Frontal cortex (tissue), 4 donors: ENCODE measurements around the gene AGO3. TPM values are rescaled to one million over a fixed set of nuclear protein-coding genes. Genes with fewer than 3 reads are reported as not detected.
"Not testable (repeated sequence)": the region's sequence is repeated elsewhere in the genome, so short reads cannot be mapped to it uniquely, and the experiment has no call there.

Experiments used
- DNase-seq, 2 donors: peaks; one replicate each; pipeline ENCODE4 v3.0.0; 2012; ENCODE audit warnings: low spot score in 2 of 2
- FAIRE-seq: peaks from 2 replicates; lab custom pipeline; 2012; peaks lifted over from hg19 to GRCh38; lab: Jason Lieb, UNC
- total RNA-seq: library from RNA; depleted of rRNA; stranded (reverse); fragments of >200 nt; gene quantifications from one replicate; pipeline ENCODE4 v1.2.3, GENCODE V29; 2014
- donor health status: control.
- donor health status: control.
- donor health status: control.

AGO3 gene
- total RNA-seq, 1 donor from 2014 or later: 21.6 TPM

DNA sequence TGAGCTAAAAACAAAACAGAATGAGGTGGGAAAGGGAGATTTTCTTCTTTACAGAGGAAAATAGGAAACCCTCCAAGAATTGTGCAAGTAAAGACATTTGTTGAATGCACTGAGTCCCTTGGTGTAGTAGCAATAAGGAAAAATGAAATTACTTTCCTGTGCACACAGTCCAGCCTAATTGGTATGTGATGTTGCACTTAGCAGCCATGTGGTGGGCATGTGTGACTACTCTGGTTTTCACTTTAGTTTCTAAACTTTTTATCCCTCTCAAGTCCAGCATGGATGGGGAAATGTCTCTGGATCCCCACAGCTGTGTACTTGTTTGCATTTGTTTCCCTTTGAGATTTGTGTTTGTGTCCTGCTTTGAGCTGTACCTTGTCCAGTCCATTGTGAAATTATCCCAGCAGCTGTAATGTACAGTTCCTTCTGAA, 7.1 kb upstream of the AGO3 start:
- no peak for FAIRE-seq
- no peak for DNase-seq

DNA sequence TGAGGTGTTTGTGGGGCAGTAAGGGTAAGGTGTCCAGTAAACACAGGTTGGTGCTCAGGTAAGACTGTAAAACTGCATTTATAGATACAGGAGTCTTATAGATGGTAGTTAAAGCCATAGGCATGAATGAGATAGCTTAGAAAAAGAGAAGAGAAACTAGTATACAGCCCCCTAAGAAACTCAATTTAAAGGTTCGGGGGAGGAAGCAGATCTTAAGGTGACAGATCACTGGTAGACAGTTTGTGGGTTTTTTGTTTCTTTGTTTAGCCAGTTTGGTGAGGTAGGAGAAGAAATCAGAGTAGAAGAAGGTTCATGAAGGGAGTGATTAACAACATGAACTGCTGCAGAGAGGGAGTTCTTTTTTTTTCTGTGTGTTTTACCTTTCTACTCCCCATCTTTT, 6.1 kb upstream of the AGO3 start:
- DNase-seq: no peak
- no peak for FAIRE-seq

- DNase-seq (no peak), FAIRE-seq (no peak)
Observed at GRCh38 chr1:35925741-35926140, 5.2 kb upstream of the AGO3 start.

- FAIRE-seq (no peak), DNase-seq (no peak)
Observed at GRCh38 chr1:35927472-35927871, 3.4 kb upstream of the AGO3 start.

DNA sequence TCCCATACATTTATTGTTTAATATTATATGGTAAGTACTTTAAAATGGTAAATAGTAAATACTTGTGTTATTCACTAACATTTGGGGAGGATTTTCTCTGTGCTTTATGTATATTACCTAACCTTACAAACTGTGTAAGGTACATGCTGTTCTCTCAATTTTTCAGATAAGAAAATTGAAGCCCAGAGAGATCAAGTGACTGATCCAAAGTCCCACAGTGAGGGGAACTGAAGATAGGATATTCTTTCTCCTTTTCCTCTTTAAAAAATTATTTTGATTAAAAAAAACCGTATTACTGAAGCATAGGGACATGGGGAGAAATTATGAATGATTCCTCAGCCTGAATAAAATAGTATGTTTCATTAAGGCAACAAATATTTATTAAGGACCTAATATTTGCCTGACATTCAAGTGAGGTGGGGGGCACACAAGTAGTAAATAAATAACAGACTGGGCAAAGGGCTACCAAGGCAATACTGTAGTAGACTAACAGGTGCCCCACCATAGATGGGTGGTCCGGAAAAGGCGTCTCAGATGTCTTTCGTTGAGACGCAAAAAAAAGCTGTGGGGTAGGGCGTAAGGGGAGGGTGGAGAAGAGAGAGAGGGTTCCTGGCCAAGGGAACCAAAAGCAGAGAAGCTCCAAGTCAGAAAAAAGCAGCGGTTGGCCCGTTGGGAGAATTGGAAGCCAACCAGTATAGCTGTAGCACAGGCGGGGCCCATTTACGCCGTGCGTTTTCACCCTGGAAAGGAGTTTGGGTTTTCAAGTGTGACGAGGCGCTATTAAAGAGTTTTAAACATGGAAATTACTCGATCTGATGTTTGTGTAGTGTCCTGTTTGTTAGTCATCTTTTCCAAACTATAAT, 944 bp upstream of the AGO3 start:
- FAIRE-seq (no peak), DNase-seq (peak; percentile 39 to 44)

- no peak for FAIRE-seq
- DNase-seq: peak in 1 of 2 donors; percentile 24
Observed at GRCh38 chr1:35931446-35932157, 697 bp downstream of the AGO3 start.

- FAIRE-seq: no peak
- DNase-seq: no peak
Observed at GRCh38 chr1:35932158-35932636, 1.3 kb downstream of the AGO3 start.

DNA sequence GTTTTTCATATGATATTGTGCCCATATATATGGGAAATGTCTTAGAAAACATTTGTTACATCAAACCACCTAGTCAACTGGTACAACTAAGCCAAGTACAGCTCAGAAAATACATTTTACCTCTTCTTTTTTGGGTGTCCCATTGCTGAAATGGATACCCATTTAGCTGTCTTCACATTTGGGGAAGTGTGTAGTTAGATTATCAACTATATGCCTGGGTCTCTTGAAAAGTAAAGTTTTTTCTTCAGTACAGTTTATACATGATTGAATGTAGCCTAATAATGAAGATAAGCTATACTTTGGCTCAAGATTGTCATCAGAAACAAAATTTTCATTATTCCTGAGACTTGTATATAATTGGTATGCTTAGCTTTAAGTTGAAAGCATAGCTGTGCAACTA, 2.0 kb downstream of the AGO3 start:
- DNase-seq (no peak), FAIRE-seq (no peak)

- FAIRE-seq (peak; percentile 43), DNase-seq (no peak)
Observed at GRCh38 chr1:35935442-35936388, 4.8 kb downstream of the AGO3 start.

GRCh38 chr1:35936838-35937237, 5.9 kb downstream of the AGO3 start:
- FAIRE-seq (no peak), DNase-seq (no peak)

DNA sequence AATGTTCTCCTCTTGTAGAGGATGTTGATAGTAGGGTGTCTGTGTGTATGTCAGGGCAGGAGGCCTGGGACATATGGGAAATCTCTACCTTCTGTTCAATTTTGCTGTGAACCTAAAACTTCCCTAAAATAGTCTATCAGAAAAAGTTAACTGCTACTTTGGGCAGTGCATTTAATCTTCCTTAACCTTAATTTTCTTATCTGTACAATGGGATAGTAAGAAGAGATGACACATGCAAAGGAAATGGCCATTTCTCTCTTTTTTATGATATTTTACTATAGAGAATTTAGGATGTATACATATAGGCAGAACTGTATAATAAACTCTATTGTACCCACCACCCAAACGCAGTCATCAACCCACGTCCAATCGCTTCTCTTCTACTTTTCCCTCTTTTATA, 8.6 kb downstream of the AGO3 start:
- no peak for FAIRE-seq
- no peak for DNase-seq

DNA sequence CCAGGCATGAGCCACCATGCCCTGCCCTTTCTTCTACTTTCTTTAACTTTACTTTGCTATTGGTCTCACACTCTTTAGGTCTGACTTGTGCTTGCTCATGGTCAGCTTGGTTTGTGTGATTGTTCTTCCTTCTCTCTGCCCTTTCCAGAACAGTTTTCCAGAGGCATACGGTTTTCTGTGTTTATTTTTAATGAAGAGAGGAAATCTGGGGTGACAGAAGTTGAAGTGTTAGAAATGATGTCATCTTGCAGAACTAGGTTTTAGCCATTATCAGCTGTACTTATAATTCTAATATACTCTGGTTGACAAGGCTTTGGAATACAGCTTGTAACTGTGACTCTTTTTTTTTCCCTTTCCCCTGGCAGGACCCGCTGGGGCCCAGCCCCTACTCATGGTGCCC, 14.4 kb downstream of the AGO3 start:
- DNase-seq (no peak), FAIRE-seq (no peak)

DNA sequence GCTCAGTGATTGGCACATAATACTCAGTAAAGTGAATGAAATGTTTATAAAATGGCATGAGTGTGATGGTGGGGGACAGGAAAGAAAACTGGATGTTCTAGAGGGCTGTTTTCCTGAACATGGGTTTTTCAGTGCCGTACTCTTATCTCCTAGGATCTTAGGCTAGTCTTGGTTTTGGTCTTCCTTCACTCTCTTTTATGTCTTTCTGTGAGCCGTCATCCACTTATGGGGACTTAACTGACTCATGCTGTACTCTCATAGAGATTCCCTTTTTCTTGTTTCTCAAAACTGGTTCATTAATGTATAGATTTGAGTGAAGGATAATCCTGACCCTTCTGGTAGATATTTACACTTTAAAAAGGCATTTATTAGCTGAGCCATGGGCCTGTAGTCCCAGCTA, 16.6 kb downstream of the AGO3 start:
- no peak for FAIRE-seq
- DNase-seq: no peak

DNA sequence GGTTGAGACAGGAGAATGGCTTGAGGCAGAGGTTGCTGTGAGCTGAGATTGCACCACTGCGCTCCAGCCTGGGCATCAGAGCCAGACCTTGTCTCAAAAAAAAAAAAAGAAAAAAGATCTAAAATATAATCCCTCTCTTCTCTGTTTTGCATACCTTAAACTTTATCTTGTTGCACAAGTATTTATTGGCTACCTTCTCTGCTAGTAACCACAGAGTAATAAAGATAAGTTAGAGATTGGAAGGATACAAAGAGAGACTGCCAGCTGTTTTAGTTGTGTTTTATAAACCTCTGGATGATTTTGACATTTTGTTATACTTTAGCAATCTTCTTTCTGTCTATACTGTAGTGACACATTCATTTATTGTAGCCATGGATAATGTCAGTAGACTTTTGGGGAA, 27.7 kb downstream of the AGO3 start:
- FAIRE-seq (no peak), DNase-seq (no peak)

GRCh38 chr1:35959304-35959703, 28.4 kb downstream of the AGO3 start:
- no peak for DNase-seq
- no peak for FAIRE-seq

DNA sequence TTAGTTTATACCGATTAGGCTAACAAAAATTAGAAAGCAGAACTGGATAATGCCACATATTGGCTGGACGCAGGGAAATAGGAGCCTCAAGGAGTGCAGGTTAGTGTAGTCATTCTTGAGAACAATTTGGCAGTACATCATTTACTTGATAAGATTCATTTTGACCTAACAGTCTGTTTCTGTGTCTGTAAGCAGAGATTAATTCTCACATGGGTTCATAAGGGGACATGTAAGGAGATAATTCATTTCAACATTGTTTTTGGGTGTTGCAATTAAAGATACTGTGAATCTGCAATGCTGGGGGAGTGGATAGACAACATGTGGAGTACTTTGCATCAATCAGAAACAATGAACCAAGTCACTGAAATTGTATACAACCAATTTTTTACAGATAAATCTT, 32.0 kb downstream of the AGO3 start:
- FAIRE-seq (no peak), DNase-seq (no peak)

- not testable (repeated sequence) for DNase-seq, FAIRE-seq
Observed at GRCh38 chr1:35964277-35964676, 33.4 kb downstream of the AGO3 start.

DNA sequence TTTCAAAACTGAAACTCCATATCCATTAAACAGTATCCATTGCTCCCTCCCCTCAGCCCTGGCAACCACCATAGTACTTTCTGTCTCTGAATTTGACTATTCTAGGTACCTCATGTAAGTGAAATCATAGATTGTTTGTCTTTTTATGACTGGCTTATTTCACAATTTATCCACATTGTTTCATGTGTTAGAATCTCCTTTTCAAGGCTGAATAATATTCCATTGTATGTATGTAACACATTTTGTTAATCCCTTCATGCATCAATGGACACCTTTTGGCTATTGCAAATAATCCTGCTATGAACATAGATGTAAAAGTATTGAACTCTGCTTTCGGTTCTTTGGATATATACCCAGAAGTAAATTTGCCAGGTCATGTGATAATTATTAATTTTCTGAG, 37.5 kb downstream of the AGO3 start:
- DNase-seq (no peak), FAIRE-seq (no peak)

DNA sequence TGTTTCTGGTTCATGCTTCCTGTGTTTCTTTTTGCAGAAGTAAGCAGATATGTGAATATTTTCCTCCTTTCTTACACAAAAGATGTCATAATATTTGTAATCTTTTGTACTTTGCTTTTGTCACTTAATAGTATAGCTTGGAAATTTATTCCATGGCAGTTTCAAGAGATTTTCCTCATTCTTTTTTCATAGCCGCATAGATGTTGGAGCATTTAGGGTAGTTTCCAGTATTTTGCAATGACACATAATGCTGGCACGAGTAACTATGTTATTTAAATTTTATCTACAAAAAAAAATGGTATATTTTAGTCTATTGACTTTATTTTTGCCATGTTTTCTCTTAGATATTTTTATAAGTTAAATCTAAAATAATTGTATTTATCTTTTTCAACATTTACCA, 40.7 kb downstream of the AGO3 start:
- DNase-seq: no peak
- no peak for FAIRE-seq

GRCh38 chr1:35972631-35973030, 41.7 kb downstream of the AGO3 start:
- DNase-seq, FAIRE-seq: not testable (repeated sequence)
